ENCODE results near the gene OR9Q1. TPM values are rescaled to one million over a fixed set of nuclear protein-coding genes. Genes with fewer than 3 reads are reported as not detected.

Gene OR9Q1
- total RNA-seq, 1 donor from 2014 or later: not detected

- Histone ChIP-seq H2AFZ (replicated peaks) (no peak overlapping the region), H3K27me3 (no peaks in the 10 kb centered on the region), H3F3A (ENCODE audit: low read depth) (no peaks in the 10 kb centered on the region), H3K9me3 (ENCODE audit: low read depth) (no peaks in the 10 kb centered on the region), H3K79me2 (ENCODE audit: low read depth) (no peaks in the 10 kb centered on the region), H3K36me3 (no peaks in the 10 kb centered on the region), H3K9ac (no peak overlapping the region), H4K20me1 (ENCODE audit: low read depth) (no peaks in the 10 kb centered on the region), H3K4me2 (peak overlapping the region; percentile 4), H3K27ac (no peak overlapping the region), H3K4me3 (no peak overlapping the region), H3K4me1 (peaks cover 8% of the 10 kb centered on the region)
- Mint-ChIP-seq H3K4me1 (no peaks in the 10 kb centered on the region), H3K9me3 (no peaks in the 10 kb centered on the region), H3K27me3 (ENCODE audit: insufficient read depth, low read depth) (peaks cover 5% of the 10 kb centered on the region), H3K36me3 (no peaks in the 10 kb centered on the region), H3K27ac (no peak overlapping the region), H3K4me3 (no peak overlapping the region)
- DNase-seq (ENCODE audit: low spot score): no peak
- TF ChIP-seq EZH2phosphoT487 (IDR thresholded peaks at IDR 0.05): no peak
- no peak for TF ChIP-seq EZH2 (IDR thresholded peaks at IDR 0.05)
- TF ChIP-seq CTCF (IDR thresholded peaks at IDR 0.05): no peak
Observed at GRCh38 chr11:58003036-58003435, 20.6 kb upstream of the OR9Q1 start.

DNA sequence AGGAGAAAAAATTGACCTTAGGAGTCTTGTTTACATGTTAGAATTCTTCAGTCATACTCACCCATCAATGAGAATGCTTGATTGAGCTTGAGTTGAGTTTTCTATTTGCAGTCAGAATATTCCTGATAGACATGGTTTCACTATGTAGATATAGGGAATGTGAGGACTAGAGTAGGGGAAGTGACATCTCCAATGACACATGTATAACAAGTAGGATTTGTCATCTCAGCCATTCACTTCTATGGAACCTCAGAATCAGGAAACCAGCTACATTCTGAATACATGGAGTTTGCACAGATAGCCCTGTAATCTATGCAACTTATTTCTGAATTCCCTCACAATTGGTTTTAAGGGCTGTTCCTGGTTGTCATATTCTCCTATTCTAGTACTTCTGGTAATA lies 20.1 kb upstream of the OR9Q1 start:
- no peaks in the 10 kb centered on the region for H3K9me3 Mint-ChIP-seq
- Histone ChIP-seq H3K79me2 (ENCODE audit: low read depth) (no peaks in the 10 kb centered on the region), H3F3A (ENCODE audit: low read depth) (no peaks in the 10 kb centered on the region), H4K20me1 (ENCODE audit: low read depth) (no peaks in the 10 kb centered on the region), H3K36me3 (no peaks in the 10 kb centered on the region), H3K9ac (no peak overlapping the region), H3K4me2 (no peak overlapping the region), H3K9me3 (ENCODE audit: low read depth) (no peaks in the 10 kb centered on the region), H3K4me3 (no peak overlapping the region), H2AFZ (replicated peaks) (no peak overlapping the region), H3K27me3 (no peaks in the 10 kb centered on the region), H3K27ac (no peak overlapping the region), H3K4me1 (peaks cover 8% of the 10 kb centered on the region)
- no peaks in the 10 kb centered on the region for H3K4me1 Mint-ChIP-seq
- no peak overlapping the region for H3K27ac Mint-ChIP-seq
- no peaks in the 10 kb centered on the region for H3K36me3 Mint-ChIP-seq
- H3K4me3 Mint-ChIP-seq: no peak overlapping the region
- no peak for DNase-seq (ENCODE audit: low spot score)
- peaks cover 5% of the 10 kb centered on the region for H3K27me3 Mint-ChIP-seq (ENCODE audit: insufficient read depth, low read depth)
- TF ChIP-seq EZH2 (IDR thresholded peaks at IDR 0.05) (no peak), EZH2phosphoT487 (IDR thresholded peaks at IDR 0.05) (no peak), CTCF (IDR thresholded peaks at IDR 0.05) (no peak)

GRCh38 chr11:58004664-58005063 lies 19.0 kb upstream of the OR9Q1 start:
- no peaks in the 10 kb centered on the region for H3K79me2 ChIP-seq (ENCODE audit: low read depth)
- no peak overlapping the region for H3K4me2 ChIP-seq
- H3K27me3 ChIP-seq: no peaks in the 10 kb centered on the region
- Mint-ChIP-seq H3K4me3 (no peak overlapping the region), H3K27me3 (ENCODE audit: insufficient read depth, low read depth) (peaks cover 5% of the 10 kb centered on the region), H3K27ac (no peak overlapping the region), H3K36me3 (no peaks in the 10 kb centered on the region), H3K4me1 (no peaks in the 10 kb centered on the region), H3K9me3 (no peaks in the 10 kb centered on the region)
- peaks cover 8% of the 10 kb centered on the region for H3K4me1 ChIP-seq
- no peak overlapping the region for H3K9ac ChIP-seq
- no peaks in the 10 kb centered on the region for H3K9me3 ChIP-seq (ENCODE audit: low read depth)
- H3K4me3 ChIP-seq: no peak overlapping the region
- no peak for TF ChIP-seq EZH2phosphoT487 (IDR thresholded peaks at IDR 0.05)
- no peak for TF ChIP-seq CTCF (IDR thresholded peaks at IDR 0.05)
- no peak for TF ChIP-seq EZH2 (IDR thresholded peaks at IDR 0.05)
- DNase-seq (ENCODE audit: low spot score): no peak
- H2AFZ ChIP-seq (replicated peaks): no peak overlapping the region
- H4K20me1 ChIP-seq (ENCODE audit: low read depth): no peaks in the 10 kb centered on the region
- no peak overlapping the region for H3K27ac ChIP-seq
- H3K36me3 ChIP-seq: no peaks in the 10 kb centered on the region
- no peaks in the 10 kb centered on the region for H3F3A ChIP-seq (ENCODE audit: low read depth)
